NT2/D1 (cell line): Measurements from ENCODE around the gene ANAPC10.

Source experiments
- SUZ12 ChIP-seq: IDR thresholded peaks from 2 replicates; pipeline ENCODE4 v1.6.1; 2011; ENCODE audit not compliant: insufficient read length, insufficient read depth; ENCODE audit errors: extremely low read depth
- YY1 ChIP-seq: IDR thresholded peaks from 2 replicates; pipeline ENCODE4 v1.6.1; 2011; ENCODE audit not compliant: insufficient read length, insufficient read depth
- ZNF274 ChIP-seq: IDR thresholded peaks from 2 replicates; pipeline ENCODE4 v1.6.1; 2011; ENCODE audit warnings: mild to moderate bottlenecking, low read depth, low read length

- TF ChIP-seq SUZ12 (no peak), YY1 (no peak), ZNF274 (no peak)
These were observed 128.2 kb downstream of the ANAPC10 start for GRCh38 chr4:144969821-144970220.
